GM12878 (cell line): ENCODE data around the gene AKAP9. TPM values are rescaled to one million over a fixed set of nuclear protein-coding genes. Genes with fewer than 3 reads are reported as not detected.

ENCODE experiments used
- ATAC-seq: fragments of 200-7000 bp; cut with Tn5 transposase; 3 replicates; pipeline ENCODE4 v1.9.1; 2020; ENCODE audit warnings: mild to moderate bottlenecking, moderate library complexity
- BruUV-seq: library from RNA; stranded (reverse); fragments of 400-500 nt; replicated peaks from 2 replicates; lab custom pipeline; 2021; lab: Mats Ljungman, UMichigan
- CTCF ChIA-PET: fragments of 300-600 bp; sonication (Branson Sonifier 250); formaldehyde crosslinking; extraction: SDS; loops from one replicate; lab custom pipeline; 2021; ENCODE audit warnings: inconsistent platforms; lab: Yijun Ruan, JAX
- POLR2A ChIA-PET: fragments of 350-600 bp; formaldehyde crosslinking; extraction: SDS; loops from one replicate; lab custom pipeline; 2021; ENCODE audit warnings: inconsistent platforms; lab: Charles Lee
- RAD21 ChIA-PET: fragments of 300-600 bp; sonication (Branson Sonifier 250); formaldehyde crosslinking; loops from one replicate; lab custom pipeline; 2023; ENCODE audit warnings: antibody characterized with exemption; ENCODE audit not compliant: unreplicated experiment; lab: Charles Lee
- SMC1A ChIA-PET: fragments of 300-600 bp; sonication (Branson Sonifier 250); formaldehyde crosslinking; loops from one replicate; lab custom pipeline; 2023; ENCODE audit not compliant: unreplicated experiment, uncharacterized antibody; lab: Charles Lee
- DNase-seq: peaks from one replicate; pipeline ENCODE4 v3.0.0-alpha.2; 2011; ENCODE audit warnings: low read depth, low spot score
- FAIRE-seq: peaks from 3 replicates; lab custom pipeline; 2011; peaks lifted over from hg19 to GRCh38; lab: Jason Lieb, UNC
- H2AFZ ChIP-seq: 2 replicates; pipeline ENCODE4 v1.6.0; 2011; ENCODE audit warnings: low read depth, low read length, control low read depth; ENCODE audit not compliant: control insufficient read depth
- H3K27ac ChIP-seq: 2 replicates; pipeline ENCODE4 v1.5.1; 2011; ENCODE audit warnings: control low read depth; ENCODE audit not compliant: control insufficient read depth, insufficient read depth
- H3K27me3 ChIP-seq, 2 experiments: replicated peaks in 1 of 2; 2 replicates each; pipeline versions ENCODE4 v1.6.0 to v1.6.1; 2011; ENCODE audit warnings: low read length in 1 of 2; ENCODE audit not compliant: control insufficient read depth in 2 of 2, insufficient read depth in 2 of 2
- H3K36me3 ChIP-seq, 2 experiments: 2 replicates each; pipeline ENCODE4 v1.5.1; 2011; ENCODE audit warnings: low read length in 1 of 2; ENCODE audit not compliant: control insufficient read depth in 2 of 2, insufficient read depth in 2 of 2
- H3K4me1 ChIP-seq: 2 replicates; pipeline ENCODE4 v1.6.1; 2011; ENCODE audit warnings: mild to moderate bottlenecking, low read length, moderate library complexity, mixed read lengths; ENCODE audit not compliant: control insufficient read depth, insufficient read depth
- H3K4me2 ChIP-seq: 2 replicates; pipeline ENCODE4 v1.6.0; 2011; ENCODE audit warnings: control low read depth; ENCODE audit not compliant: control insufficient read depth, insufficient read depth
- H3K4me3 ChIP-seq: fragments of 200-600 bp; sonication (generic); 2 replicates; pipeline ENCODE4 v1.5.1; 2016
- H3K79me2 ChIP-seq: 2 replicates; pipeline ENCODE4 v1.6.0; 2011; ENCODE audit warnings: low read length; ENCODE audit not compliant: control insufficient read depth, insufficient read depth
- H3K9ac ChIP-seq: 2 replicates; pipeline ENCODE4 v1.8.0; 2011; ENCODE audit warnings: low read length, control low read depth, mixed read lengths; ENCODE audit not compliant: control insufficient read depth, insufficient read depth
- H3K9me3 ChIP-seq: replicated peaks from 3 replicates; pipeline ENCODE4 v1.5.1; 2011; ENCODE audit warnings: mild to moderate bottlenecking, low read length; ENCODE audit not compliant: control insufficient read depth, insufficient read depth
- H4K20me1 ChIP-seq: 2 replicates; pipeline ENCODE4 v1.6.0; 2011; ENCODE audit not compliant: control insufficient read depth, insufficient read depth
- ATF2 ChIP-seq: IDR thresholded peaks from 2 replicates; pipeline ENCODE4 v1.6.1; 2012; ENCODE audit warnings: low read length, inconsistent platforms
- E4F1 ChIP-seq: fragments of 450-650 bp; IDR thresholded peaks from 2 replicates; pipeline ENCODE4 v1.6.1; 2018; ENCODE audit warnings: borderline replicate concordance, mild to moderate bottlenecking; ENCODE audit not compliant: partially characterized antibody
- IRF4 ChIP-seq: IDR thresholded peaks from 2 replicates; pipeline ENCODE4 v1.6.1; 2011; ENCODE audit warnings: low read depth, low read length
- JUNB ChIP-seq: IDR thresholded peaks from 2 replicates; pipeline ENCODE4 v1.6.1; 2016; ENCODE audit warnings: antibody characterized with exemption, mild to moderate bottlenecking
- KLF5 ChIP-seq: fragments of 450-650 bp; IDR thresholded peaks from 2 replicates; pipeline ENCODE4 v1.6.1; 2014; ENCODE audit warnings: mild to moderate bottlenecking; ENCODE audit not compliant: partially characterized antibody
- PKNOX1 ChIP-seq: fragments of 450-650 bp; IDR thresholded peaks from 2 replicates; pipeline ENCODE4 v1.6.1; 2016; ENCODE audit warnings: mild to moderate bottlenecking
- TCF12 ChIP-seq: IDR thresholded peaks from 2 replicates; pipeline ENCODE4 v1.6.1; 2011; ENCODE audit warnings: low read depth, mild to moderate bottlenecking, low read length
- TCF3 ChIP-seq: IDR thresholded peaks from 2 replicates; pipeline ENCODE4 v1.6.1; 2012; ENCODE audit warnings: low read depth, mild to moderate bottlenecking, low read length, borderline replicate concordance; ENCODE audit not compliant: insufficient read depth
- ZNF217 ChIP-seq: fragments of 450-650 bp; IDR thresholded peaks from 2 replicates; pipeline ENCODE4 v1.6.1; 2017; ENCODE audit warnings: antibody characterized with exemption, mild to moderate bottlenecking
- ZNF24 ChIP-seq: fragments of 450-650 bp; IDR thresholded peaks from 2 replicates; pipeline ENCODE4 v1.6.1; 2017; ENCODE audit warnings: antibody characterized with exemption, mild to moderate bottlenecking
- ZNF274 ChIP-seq: IDR thresholded peaks from one replicate; pipeline ENCODE4 v1.8.0; 2011; ENCODE audit not compliant: insufficient read length, insufficient read depth
- WGBS: methylation state at CpG from one replicate; pipeline ENCODE4 v1.1.6; 2016; ENCODE audit warnings: low lambda C conversion rate; ENCODE audit not compliant: insufficient replicate concordance, insufficient coverage; ENCODE audit errors: missing lambda C conversion rate; 5-methylcytosine and 5-hydroxymethylcytosine counted together
- in situ Hi-C: fragments of 300-500 bp; cut with MboI; formaldehyde crosslinking; loops from 9 replicates; pipeline ENCODE4 v1.14.3; 2018; ENCODE audit warnings: mixed read lengths
- intact Hi-C: fragments of 100-400 bp; cut with micrococcal nuclease; formaldehyde crosslinking; loops from one replicate; pipeline ENCODE4 v1.14.2; 2022; ENCODE audit not compliant: unreplicated experiment
- polyA plus RNA-seq, 11 experiments: library from polyadenylated mRNA; depleted of rRNA in 4 of 11; unstranded in 6 of 11; stranded (reverse) in 5 of 11; fragments of >200 nt; fragmentation: Nextera tagmentation in 4 of 11; fragmentation: Illumina TruSeq in 1 of 11; extraction: Ambion mirVana in 4 of 11; extraction: Trizol in 1 of 11; gene quantifications; 1 replicate in 1 of 11; 2 replicates in 10 of 11; pipeline versions ENCODE4 v1.2.1 to v1.2.3, GENCODE V29; 2011 to 2016; ENCODE audit warnings: inconsistent platforms in 2 of 11, missing spikeins in 2 of 11, low read depth in 1 of 11
- total RNA-seq, 4 experiments: library from RNA; depleted of rRNA in 3 of 4; stranded (reverse); fragments of >200 nt in 3 of 4; fragmentation: Illumina TruSeq in 1 of 4; extraction: Trizol in 1 of 4; gene quantifications; 2 replicates each; pipeline versions ENCODE4 v1.2.1 to v1.2.3, GENCODE V29; 2013 to 2021

The AKAP9 gene
- total and polyA plus RNA-seq, 10 of the 15 experiments (the other 5 are each of a cell fraction or from before 2014, with no cell fraction given) = 21.1 to 62.8 (median 31.6) TPM

- Histone ChIP-seq H3K9ac (no peak overlapping the region), H2AFZ (no peak overlapping the region), H3K4me3 (no peak overlapping the region), H3K36me3 (0 out of 4 replicates have a peak, but pooled peaks cover 0 to 2% of the 10 kb centered on the region in 2 experiments), H3K27me3 (no peaks in the 10 kb centered on the region), H3K4me2 (no peak overlapping the region), H3K4me1 (peaks cover 9% of the 10 kb centered on the region), H3K9me3 (no peaks in the 10 kb centered on the region), H3K27ac (no peak overlapping the region), H3K79me2 (peaks cover 34% of the 10 kb centered on the region), H4K20me1 (no peaks in the 10 kb centered on the region)
- no peak for FAIRE-seq
- no TSS peak for BruUV-seq
- RAD21 ChIA-PET = no interaction called here
- 100% methylated on average over 1 of the region's 1 CpG for WGBS
- SMC1A ChIA-PET = no interaction called here
- CTCF ChIA-PET = no interaction called here
- DNase-seq = no peak
- in situ Hi-C loops = no loop called here
- intact Hi-C loops = loop anchor here (10.0 kb wide), 1 partner anchor 497 kb away; the partner anchor contains the start of gene GATAD1
- POLR2A ChIA-PET = no interaction called here
- TF ChIP-seq ZNF274 = no peak
- TF ChIP-seq ZNF24 = peak; percentile 77
- TF ChIP-seq KLF5 = no peak
- no peak for ATAC-seq
These were observed 7.3 kb downstream of the AKAP9 start for GRCh38 chr7:91947948-91948347.

- Histone ChIP-seq H3K79me2 (peaks cover 36% of the 10 kb centered on the region), H3K36me3 (0 out of 4 replicates have a peak, but pooled peaks cover 0 to 2% of the 10 kb centered on the region in 2 experiments), H3K27ac (peak overlapping the region; percentile 45; the same call in 1 of the 2 replicates), H3K4me2 (no peak overlapping the region), H3K9ac (no peak overlapping the region), H3K9me3 (no peaks in the 10 kb centered on the region), H3K4me3 (no peak overlapping the region), H3K4me1 (peaks cover 9% of the 10 kb centered on the region), H3K27me3 (no peaks in the 10 kb centered on the region), H4K20me1 (no peaks in the 10 kb centered on the region), H2AFZ (no peak overlapping the region)
- no peak for DNase-seq
- intact Hi-C loops (loop anchor here (10.0 kb wide), 1 partner anchor 495 kb away; the partner anchor contains the start of gene GATAD1), in situ Hi-C loops (no loop called here)
- BruUV-seq = no TSS peak
- SMC1A ChIA-PET = interaction anchor here (0.5 to 1.6 kb wide), 5 partner anchors 9 to 119 kb away, joined by 3 to 5 read pairs (median 3); partner anchors contain the start of gene AKAP9
- RAD21 ChIA-PET = no interaction called here
- ATAC-seq = peak; percentile 72
- 94% methylated on average over 1 of the region's 1 CpG for WGBS
- CTCF ChIA-PET = interaction anchor here (1.7 kb wide), 1 partner anchor 9 kb away, joined by 9 read pairs; the partner anchor contains the start of gene AKAP9
- peak; percentile 59 for FAIRE-seq
- POLR2A ChIA-PET = no interaction called here
- TF ChIP-seq ATF2 (0 out of 2 replicates have a peak, but pooled peaks have one; percentile 14), JUNB (peak; percentile 68), ZNF217 (no peak), IRF4 (peak; percentile 43; the same call in 1 of the 2 replicates), PKNOX1 (0 out of 2 replicates have a peak, but pooled peaks have one; percentile 12), E4F1 (no peak), TCF3 (0 out of 2 replicates have a peak, but pooled peaks have one; percentile 17), TCF12 (0 out of 2 replicates have a peak, but pooled peaks have one; percentile 64)
These were observed 8.8 kb downstream of the AKAP9 start for GRCh38 chr7:91949221-91950009.
